Dedifferentiated amniotic fluid mesenchymal stem cell (primary cell): ENCODE results near the gene NEURL1.
A peak's percentile ranks its signal among the peaks of the same experiment; 100 is the strongest.
"Not testable (repeated sequence)": the region's sequence is repeated elsewhere in the genome, so short reads cannot be mapped to it uniquely, and the experiment has no call there.

Experiments
- DNase-seq: peaks from one replicate; pipeline ENCODE4 v3.0.0-alpha.2; 2016; ENCODE audit errors: extremely low spot score

NEURL1 gene

GRCh38 chr10:103465411-103466179 lies 27.9 kb upstream of the NEURL1 start:
- no peak for DNase-seq

- no peak for DNase-seq
These were observed 26.8 kb upstream of the NEURL1 start for GRCh38 chr10:103466734-103467133.

GRCh38 chr10:103467406-103467805 lies 26.1 kb upstream of the NEURL1 start:
- no peak for DNase-seq

GRCh38 chr10:103469201-103469600 lies 24.3 kb upstream of the NEURL1 start:
- no peak for DNase-seq

- no peak for DNase-seq
These were observed 22.5 kb upstream of the NEURL1 start for GRCh38 chr10:103470761-103471653.

- no peak for DNase-seq
These were observed 21.5 kb upstream of the NEURL1 start for GRCh38 chr10:103472005-103472404.

- DNase-seq = no peak
These were observed 20.2 kb upstream of the NEURL1 start for GRCh38 chr10:103473261-103473671.

GRCh38 chr10:103474077-103474476 lies 19.4 kb upstream of the NEURL1 start:
- DNase-seq = no peak

GRCh38 chr10:103475437-103475836 lies 18.1 kb upstream of the NEURL1 start:
- DNase-seq = no peak

- DNase-seq = no peak
These were observed 17.3 kb upstream of the NEURL1 start for GRCh38 chr10:103476046-103476768.

GRCh38 chr10:103478671-103479070 lies 14.8 kb upstream of the NEURL1 start:
- DNase-seq = no peak

GRCh38 chr10:103479135-103479534 lies 14.4 kb upstream of the NEURL1 start, which contains the start of gene CALHM3:
TSS of gene CALHM3 (minus strand) at chr10:103479240. CDS start at chr10:103479032, 208 bp downstream.
- no peak for DNase-seq

GRCh38 chr10:103480521-103480920 lies 13.0 kb upstream of the NEURL1 start:
- DNase-seq = no peak

- DNase-seq = peak; percentile 51
These were observed 11.5 kb upstream of the NEURL1 start for GRCh38 chr10:103481974-103482531.

GRCh38 chr10:103486635-103487409 lies 6.7 kb upstream of the NEURL1 start:
- not testable (repeated sequence) for DNase-seq

- no peak for DNase-seq
These were observed 6.1 kb upstream of the NEURL1 start for GRCh38 chr10:103487410-103487708.

- DNase-seq = no peak
These were observed 2.6 kb upstream of the NEURL1 start for GRCh38 chr10:103490986-103491314.

GRCh38 chr10:103491729-103492364 lies 1.7 kb upstream of the NEURL1 start:
- DNase-seq = peak; percentile 79

GRCh38 chr10:103492655-103493261 lies 747 bp upstream of the NEURL1 start:
- no peak for DNase-seq
